ENCODE data around the gene ITGA2. TPM values are rescaled to one million over a fixed set of nuclear protein-coding genes. Genes with fewer than 3 reads are reported as not detected.

The ITGA2 gene
- total and polyA plus RNA-seq, 2 donors (not counting 1 experiment from before 2014, with no cell fraction given) = not detected

DNA sequence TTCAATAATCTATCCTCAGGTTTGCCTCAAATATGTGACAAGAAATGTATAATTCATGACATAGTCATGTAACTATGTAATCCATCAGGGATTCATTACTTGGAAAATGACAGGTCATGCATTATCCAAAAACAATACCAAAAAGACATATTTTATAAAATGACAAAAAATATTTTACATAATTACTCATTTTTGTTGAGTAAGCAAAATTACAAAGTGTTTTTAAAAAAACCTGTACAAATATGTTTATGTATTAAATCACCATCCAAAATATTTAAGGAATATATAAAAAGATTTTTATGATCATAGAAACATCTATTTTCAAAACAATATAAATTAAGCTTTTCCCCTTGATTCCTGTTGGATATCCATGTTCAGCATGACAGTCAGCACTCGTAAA lies 36.7 kb upstream of the ITGA2 start:
- Histone ChIP-seq H3K4me1 (ENCODE audit: control insufficient read depth in 2 of 2, insufficient read depth in 2 of 2, low read length in 2 of 2) (no peaks in the 10 kb centered on the region), H3K27ac (ENCODE audit: low read length in 2 of 2) (no peak overlapping the region), H3K79me2 (ENCODE audit: control insufficient read depth, insufficient read depth, low read length) (no peaks in the 10 kb centered on the region), H3K27me3 (replicated peaks in 1 of 4; ENCODE audit: control extremely low read depth in 1 of 4, control insufficient read depth in 3 of 4, insufficient read depth in 4 of 4, low read length in 3 of 4) (no peaks in the 10 kb centered on the region), H3K9me3 (ENCODE audit: control extremely low read depth in 1 of 3, control insufficient read depth in 2 of 3, insufficient read depth in 1 of 3, low read length in 2 of 3) (no peaks in the 10 kb centered on the region), H2AFZ (ENCODE audit: insufficient read depth, low read depth, low read length, poor library complexity, severe bottlenecking) (no peak overlapping the region), H4K20me1 (ENCODE audit: control insufficient read depth, insufficient read depth, low read length, poor library complexity, severe bottlenecking) (no peaks in the 10 kb centered on the region), H3K36me3 (replicated peaks in 1 of 2; ENCODE audit: control extremely low read depth in 1 of 2, control insufficient read depth in 1 of 2, extremely low read depth in 1 of 2, insufficient read depth in 2 of 2, low read length in 1 of 2) (no peaks in the 10 kb centered on the region), H3K4me2 (replicated peaks; ENCODE audit: low read depth, low read length, poor library complexity, severe bottlenecking) (no peak overlapping the region), H3K9ac (ENCODE audit: low read length) (no peak overlapping the region), H3K4me3 (ENCODE audit: control extremely low read depth in 1 of 5, extremely low read depth in 1 of 5, insufficient read depth in 1 of 5, low read depth in 2 of 5, low read length in 4 of 5) (no peak overlapping the region)
- Mint-ChIP-seq H3K9me3 (ENCODE audit: insufficient read depth) (no peaks in the 10 kb centered on the region), H3K27me3 (no peaks in the 10 kb centered on the region), H3K27ac (no peak overlapping the region), H3K4me1 (peaks cover 5% of the 10 kb centered on the region), H3K4me3 (no peak overlapping the region)
- intact Hi-C loops (cut with micrococcal nuclease) = no loop called here
- CTCF ChIA-PET = no interaction called here
- DNase-seq = no peak
- no peak for ATAC-seq (ENCODE audit: low read depth)
- POLR2A ChIA-PET = no interaction called here
- TF ChIP-seq EZH2 (IDR thresholded peaks at IDR 0.05; ENCODE audit: borderline replicate concordance, insufficient read depth, low read depth, low read length, poor library complexity, severe bottlenecking) = no peak
- TF ChIP-seq, protein P1, sequence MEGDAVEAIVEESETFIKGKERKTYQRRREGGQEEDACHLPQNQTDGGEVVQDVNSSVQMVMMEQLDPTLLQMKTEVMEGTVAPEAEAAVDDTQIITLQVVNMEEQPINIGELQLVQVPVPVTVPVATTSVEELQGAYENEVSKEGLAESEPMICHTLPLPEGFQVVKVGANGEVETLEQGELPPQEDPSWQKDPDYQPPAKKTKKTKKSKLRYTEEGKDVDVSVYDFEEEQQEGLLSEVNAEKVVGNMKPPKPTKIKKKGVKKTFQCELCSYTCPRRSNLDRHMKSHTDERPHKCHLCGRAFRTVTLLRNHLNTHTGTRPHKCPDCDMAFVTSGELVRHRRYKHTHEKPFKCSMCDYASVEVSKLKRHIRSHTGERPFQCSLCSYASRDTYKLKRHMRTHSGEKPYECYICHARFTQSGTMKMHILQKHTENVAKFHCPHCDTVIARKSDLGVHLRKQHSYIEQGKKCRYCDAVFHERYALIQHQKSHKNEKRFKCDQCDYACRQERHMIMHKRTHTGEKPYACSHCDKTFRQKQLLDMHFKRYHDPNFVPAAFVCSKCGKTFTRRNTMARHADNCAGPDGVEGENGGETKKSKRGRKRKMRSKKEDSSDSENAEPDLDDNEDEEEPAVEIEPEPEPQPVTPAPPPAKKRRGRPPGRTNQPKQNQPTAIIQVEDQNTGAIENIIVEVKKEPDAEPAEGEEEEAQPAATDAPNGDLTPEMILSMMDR (IDR thresholded peaks at IDR 0.05) = no peak
- WGBS (ENCODE audit: insufficient coverage) = no CpG with 5 or more reads among the region's 1 CpG

- no peak overlapping the region for H3K27ac Mint-ChIP-seq
- DNase-seq = no peak
- no peaks in the 10 kb centered on the region for H3K4me1 Mint-ChIP-seq
- Histone ChIP-seq H3K36me3 (replicated peaks in 1 of 2; ENCODE audit: control extremely low read depth in 1 of 2, control insufficient read depth in 1 of 2, extremely low read depth in 1 of 2, insufficient read depth in 2 of 2, low read length in 1 of 2) (no peaks in the 10 kb centered on the region), H3K27ac (ENCODE audit: low read length in 2 of 2) (no peak overlapping the region), H3K4me1 (ENCODE audit: control insufficient read depth in 2 of 2, insufficient read depth in 2 of 2, low read length in 2 of 2) (no peaks in the 10 kb centered on the region), H3K27me3 (replicated peaks in 1 of 4; ENCODE audit: control extremely low read depth in 1 of 4, control insufficient read depth in 3 of 4, insufficient read depth in 4 of 4, low read length in 3 of 4) (no peaks in the 10 kb centered on the region), H3K4me2 (replicated peaks; ENCODE audit: low read depth, low read length, poor library complexity, severe bottlenecking) (no peak overlapping the region), H2AFZ (ENCODE audit: insufficient read depth, low read depth, low read length, poor library complexity, severe bottlenecking) (no peak overlapping the region), H3K79me2 (ENCODE audit: control insufficient read depth, insufficient read depth, low read length) (no peaks in the 10 kb centered on the region), H4K20me1 (ENCODE audit: control insufficient read depth, insufficient read depth, low read length, poor library complexity, severe bottlenecking) (no peaks in the 10 kb centered on the region), H3K9me3 (ENCODE audit: control extremely low read depth in 1 of 3, control insufficient read depth in 2 of 3, insufficient read depth in 1 of 3, low read length in 2 of 3) (no peaks in the 10 kb centered on the region), H3K9ac (ENCODE audit: low read length) (no peak overlapping the region), H3K4me3 (ENCODE audit: control extremely low read depth in 1 of 5, extremely low read depth in 1 of 5, insufficient read depth in 1 of 5, low read depth in 2 of 5, low read length in 4 of 5) (no peak overlapping the region)
- no peak for ATAC-seq (ENCODE audit: low read depth)
- H3K27me3 Mint-ChIP-seq = peaks cover 9% of the 10 kb centered on the region
- POLR2A ChIA-PET = no interaction called here
- no peak overlapping the region for H3K4me3 Mint-ChIP-seq
- no peaks in the 10 kb centered on the region for H3K9me3 Mint-ChIP-seq (ENCODE audit: insufficient read depth)
- 80% methylated on average over 1 of the region's 4 CpGs for WGBS (ENCODE audit: insufficient coverage)
- CTCF ChIA-PET = no interaction called here
- TF ChIP-seq, protein P1 (IDR thresholded peaks at IDR 0.05) = no peak
- no peak for TF ChIP-seq EZH2 (IDR thresholded peaks at IDR 0.05; ENCODE audit: borderline replicate concordance, insufficient read depth, low read depth, low read length, poor library complexity, severe bottlenecking)
- intact Hi-C loops (cut with micrococcal nuclease) = no loop called here
Measured at GRCh38 chr5:52956014-52956413, 33.1 kb upstream of the ITGA2 start.

Data from B cell (primary cell).